Measurements from ENCODE around the gene FOS.

FOS gene

DNA sequence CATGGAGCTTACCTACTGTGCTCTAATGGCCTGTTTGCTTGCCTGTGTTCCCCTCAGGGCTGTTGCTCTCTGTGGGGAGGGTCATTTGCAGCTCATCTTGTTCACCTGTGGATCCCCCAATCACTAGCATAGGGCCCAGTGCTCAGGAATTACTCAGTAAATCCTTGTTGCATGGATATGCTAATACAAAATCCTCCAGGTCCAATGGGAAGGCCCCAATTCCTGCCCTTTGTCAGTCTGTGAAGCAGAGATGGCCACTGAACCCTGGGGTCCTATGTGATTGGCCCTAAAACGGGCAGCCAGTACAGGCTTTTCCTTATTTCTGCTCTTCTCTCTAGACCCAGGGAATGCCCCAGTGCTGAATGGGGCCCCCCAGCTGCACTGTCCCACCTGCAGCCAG lies 44.1 kb downstream of the FOS start:
- no peak for DNase-seq

DNA sequence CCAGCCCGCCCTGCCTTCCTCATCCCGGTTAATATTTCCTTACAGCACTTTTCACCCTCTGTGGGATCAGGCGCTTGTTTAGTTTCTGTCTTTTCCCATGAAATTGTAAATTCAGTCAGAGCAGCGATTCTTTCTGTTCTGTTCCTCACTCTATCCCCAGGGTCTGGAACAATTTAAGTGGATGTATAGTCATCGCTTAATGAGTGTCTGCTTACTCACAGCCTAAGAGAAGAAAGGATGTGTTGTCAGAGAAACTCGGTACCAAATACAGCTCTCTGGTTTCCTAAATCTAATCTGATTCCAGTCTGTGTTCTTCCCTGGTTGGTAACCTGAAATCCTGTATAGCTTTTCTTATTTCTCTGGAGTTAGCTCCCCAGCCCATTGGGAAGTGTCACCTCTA lies 44.9 kb downstream of the FOS start:
- DNase-seq = no peak

DNA sequence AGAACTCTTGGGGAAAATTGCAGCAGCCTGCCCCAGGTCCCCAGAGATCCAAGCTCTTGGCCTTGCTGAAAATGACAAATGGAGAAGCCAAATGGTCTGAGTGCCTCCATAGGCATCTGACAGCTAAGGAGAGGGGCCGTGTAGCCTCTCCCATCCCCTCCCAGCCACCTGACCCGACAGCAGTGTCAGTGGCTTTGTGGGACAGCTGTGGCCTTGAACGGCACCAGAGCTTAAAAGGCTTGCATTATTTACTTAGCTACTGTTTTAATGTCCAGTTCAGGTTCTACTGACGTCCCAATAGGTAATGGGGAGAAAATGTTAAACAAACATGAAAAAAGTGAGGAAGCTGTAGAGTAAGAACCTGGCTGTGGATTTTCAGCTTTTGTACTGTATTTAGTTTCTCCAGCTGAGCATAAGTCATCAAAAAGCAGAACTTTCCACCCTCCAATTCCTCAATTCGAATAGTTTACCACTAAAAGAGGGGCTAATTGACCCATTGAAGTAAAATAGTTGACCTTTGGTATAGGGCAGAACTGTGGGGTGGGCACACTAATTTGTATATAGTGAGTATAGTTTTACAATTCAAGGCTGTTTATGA lies 50.0 kb downstream of the FOS start:
- no peak for DNase-seq

DNA sequence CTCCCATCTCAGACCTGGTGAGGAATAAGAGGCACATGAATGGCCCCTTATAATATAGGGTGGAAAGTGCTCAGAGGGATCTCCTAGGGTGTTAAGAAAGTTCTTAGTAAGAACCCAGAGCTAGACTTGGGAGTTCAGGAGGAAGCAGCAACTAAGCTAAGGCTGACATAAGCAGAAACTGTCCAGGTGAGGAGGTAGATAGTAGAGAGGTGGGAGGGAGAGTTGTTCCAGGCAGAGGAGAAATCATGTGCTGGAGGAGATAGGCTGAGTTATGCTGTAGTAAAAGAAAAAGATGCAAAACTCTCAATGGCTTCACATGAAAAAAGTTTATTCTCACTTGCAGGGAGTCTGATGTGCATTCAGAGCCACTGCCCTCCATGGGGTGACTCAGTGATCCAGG lies 50.7 kb downstream of the FOS start:
- DNase-seq = no peak

DNA sequence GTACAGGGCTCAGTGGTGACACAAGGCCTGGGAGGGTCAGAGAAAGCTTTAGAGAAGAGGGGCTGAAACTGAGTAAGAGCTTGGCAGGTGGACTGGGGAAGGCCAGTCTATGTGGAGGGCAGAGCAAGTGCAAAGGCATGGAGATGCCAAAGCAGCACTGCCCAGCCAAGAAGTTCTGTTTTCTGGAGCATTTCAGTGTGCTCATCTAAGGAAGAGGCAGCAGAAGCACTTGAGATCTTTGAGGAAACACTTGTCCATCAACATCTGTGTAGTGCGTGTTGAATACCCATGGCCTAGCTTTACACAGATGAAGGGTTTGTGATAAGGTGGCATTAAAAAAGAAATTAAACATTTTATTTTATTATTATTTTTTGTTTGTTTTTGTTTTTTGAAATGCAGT lies 52.8 kb downstream of the FOS start:
- no peak for DNase-seq

Measured in NCI-H2227 treated with DMSO at 0.1 percent for 48 hours (cell line).